ENCODE results near the gene FKBP11.

FKBP11 gene

GRCh38 chr12:48966177-48966895, 41.0 kb upstream of the FKBP11 start:
- no peak for TF ChIP-seq CTCF (IDR thresholded peaks at IDR 0.05; ENCODE audit: insufficient read depth, low read length, missing control alignments)
- DNase-seq (ENCODE audit: low read depth, low spot score) = no peak
- ChIA-PET CTCF (interaction anchor here (0.7 to 40.7 kb wide), 6 partner anchors 8 to 113 kb away, joined by 3 to 1340 read pairs (median 6); partner anchors contain the start of genes ARF3, DDN and WNT1), POLR2A (interaction anchor here (0.9 kb wide), 1 partner anchor 22 kb away, joined by 3 read pairs; no protein-coding TSS in a partner anchor)
- H3K4me3 ChIP-seq (ENCODE audit: low read depth, low read length) = no peak overlapping the region

GRCh38 chr12:48965298-48965838, 40.1 kb upstream of the FKBP11 start:
- peak; percentile 60 for TF ChIP-seq CTCF (IDR thresholded peaks at IDR 0.05; ENCODE audit: insufficient read depth, low read length, missing control alignments)
- H3K4me3 ChIP-seq (ENCODE audit: low read depth, low read length) = no peak overlapping the region
- CTCF ChIA-PET = interaction anchor here (0.7 to 40.7 kb wide), 3 partner anchors 28 to 112 kb away, joined by 3 to 1340 read pairs (median 4); partner anchors contain the start of genes DDN and WNT1
- POLR2A ChIA-PET = no interaction called here
- DNase-seq (ENCODE audit: low read depth, low spot score) = no peak

- no peak for TF ChIP-seq CTCF (IDR thresholded peaks at IDR 0.05; ENCODE audit: insufficient read depth, low read length, missing control alignments)
- ChIA-PET CTCF (interaction anchor here (0.9 to 40.7 kb wide), 6 partner anchors 8 to 109 kb away, joined by 3 to 1340 read pairs (median 4); partner anchors contain the start of genes DDN and WNT1), POLR2A (no interaction called here)
- no peak for DNase-seq (ENCODE audit: low read depth, low spot score)
- H3K4me3 ChIP-seq (ENCODE audit: low read depth, low read length) = no peak overlapping the region
These were observed 36.5 kb upstream of the FKBP11 start for GRCh38 chr12:48961801-48962200.

- POLR2A ChIA-PET = no interaction called here
- DNase-seq (ENCODE audit: low read depth, low spot score) = no peak
- CTCF ChIA-PET = interaction anchor here (0.9 to 40.7 kb wide), 5 partner anchors 9 to 108 kb away, joined by 3 to 1340 read pairs (median 4); partner anchors contain the start of genes DDN, WNT1 and WNT10B
- no peak overlapping the region for H3K4me3 ChIP-seq (ENCODE audit: low read depth, low read length)
- TF ChIP-seq CTCF (IDR thresholded peaks at IDR 0.05; ENCODE audit: insufficient read depth, low read length, missing control alignments) = no peak
These were observed 36.0 kb upstream of the FKBP11 start for GRCh38 chr12:48961331-48961730.

- no peak overlapping the region for H3K4me3 ChIP-seq (ENCODE audit: low read depth, low read length)
- ChIA-PET POLR2A (no interaction called here), CTCF (interaction anchor here (1.5 to 40.7 kb wide), 3 partner anchors 11 to 58 kb away, joined by 4 to 1340 read pairs (median 41); partner anchors contain the start of genes DDN, WNT1 and WNT10B)
- DNase-seq (ENCODE audit: low read depth, low spot score) = no peak
- no peak for TF ChIP-seq CTCF (IDR thresholded peaks at IDR 0.05; ENCODE audit: insufficient read depth, low read length, missing control alignments)
These were observed 35.5 kb upstream of the FKBP11 start for GRCh38 chr12:48960834-48961233.

GRCh38 chr12:48958049-48958388, 32.7 kb upstream of the FKBP11 start:
- peak overlapping the region; percentile 99 for H3K4me3 ChIP-seq (ENCODE audit: low read depth, low read length)
- ChIA-PET CTCF (interaction anchor here (1.0 to 40.7 kb wide), 11 partner anchors 9 to 109 kb away, joined by 3 to 1340 read pairs (median 6); partner anchors contain the start of genes DDN, FKBP11, WNT1 and WNT10B), POLR2A (interaction anchor here (0.5 to 1.8 kb wide), 4 partner anchors 12 to 309 kb away, joined by 3 to 10 read pairs (median 4); partner anchors contain the start of gene TUBA1B)
- TF ChIP-seq CTCF (IDR thresholded peaks at IDR 0.05; ENCODE audit: insufficient read depth, low read length, missing control alignments) = no peak
- DNase-seq (ENCODE audit: low read depth, low spot score) = no peak

Measured in AG04449 (cell line).